Eye (tissue), 1 donor: Measurements from ENCODE around the gene ACER2.
A peak's percentile ranks its signal among the peaks of the same experiment; 100 is the strongest.
"Not testable (repeated sequence)": the region's sequence is repeated elsewhere in the genome, so short reads cannot be mapped to it uniquely, and the experiment has no call there.

Experiments used
- DNase-seq: peaks from one replicate; pipeline ENCODE4 v3.0.0-alpha.2; 2015

ACER2 gene

GRCh38 chr9:19409401-19410194 lies 789 bp downstream of the ACER2 start:
- DNase-seq = no peak

- DNase-seq = no peak
Measured at GRCh38 chr9:19410195-19410503, 1.3 kb downstream of the ACER2 start.

- DNase-seq = no peak
Measured at GRCh38 chr9:19410594-19410993, 1.8 kb downstream of the ACER2 start.

GRCh38 chr9:19411316-19411715 lies 2.5 kb downstream of the ACER2 start:
- no peak for DNase-seq

- DNase-seq = not testable (repeated sequence)
Measured at GRCh38 chr9:19413456-19413855, 4.6 kb downstream of the ACER2 start.

- no peak for DNase-seq
Measured at GRCh38 chr9:19416143-19416542, 7.3 kb downstream of the ACER2 start.

GRCh38 chr9:19420877-19421276 lies 12.1 kb downstream of the ACER2 start:
- no peak for DNase-seq

- no peak for DNase-seq
Measured at GRCh38 chr9:19423163-19423562, 14.4 kb downstream of the ACER2 start.

- no peak for DNase-seq
Measured at GRCh38 chr9:19424176-19424779, 15.5 kb downstream of the ACER2 start.

- no peak for DNase-seq
Measured at GRCh38 chr9:19429595-19429994, 20.8 kb downstream of the ACER2 start.

GRCh38 chr9:19430201-19430760 lies 21.5 kb downstream of the ACER2 start:
- no peak for DNase-seq

GRCh38 chr9:19431361-19432171 lies 22.8 kb downstream of the ACER2 start:
- DNase-seq = peak; percentile 19

- DNase-seq = no peak
Measured at GRCh38 chr9:19432473-19432872, 23.7 kb downstream of the ACER2 start.

GRCh38 chr9:19433729-19434128 lies 24.9 kb downstream of the ACER2 start:
- DNase-seq = not testable (repeated sequence)

- no peak for DNase-seq
Measured at GRCh38 chr9:19440376-19440775, 31.6 kb downstream of the ACER2 start.

GRCh38 chr9:19440823-19441580 lies 32.2 kb downstream of the ACER2 start:
- DNase-seq = no peak

- DNase-seq = no peak
Measured at GRCh38 chr9:19441730-19442129, 32.9 kb downstream of the ACER2 start.

GRCh38 chr9:19442240-19442639 lies 33.4 kb downstream of the ACER2 start:
- DNase-seq = no peak

- DNase-seq = no peak
Measured at GRCh38 chr9:19445452-19445851, 36.6 kb downstream of the ACER2 start.

- DNase-seq = no peak
Measured at GRCh38 chr9:19446361-19446861, 37.6 kb downstream of the ACER2 start.

GRCh38 chr9:19451240-19452087 lies 42.7 kb downstream of the ACER2 start:
- DNase-seq = no peak

- DNase-seq = no peak
Measured at GRCh38 chr9:19456426-19456825, 47.6 kb downstream of the ACER2 start.
